Activated CD8-positive, alpha-beta memory T cell treated with anti-CD3 and anti-CD28 coated beads, Interleukin-2, amount 10 ng/mL, durations not matched to agents 7 days and 5 days (primary cell): ENCODE measurements around the gene SHC2. TPM values are rescaled to one million over a fixed set of nuclear protein-coding genes. Genes with fewer than 3 reads are reported as not detected.
"Not testable (repeated sequence)": the region's sequence is repeated elsewhere in the genome, so short reads cannot be mapped to it uniquely, and the experiment has no call there.

Source experiments
- ATAC-seq: fragments of 150-1000 bp; cut with Tn5 transposase; one replicate; pipeline ENCODE4 v1.10.0; 2021; ENCODE audit warnings: moderate library complexity
- CTCF ChIA-PET: fragments of 350-600 bp; sonication (Branson Sonifier 250); formaldehyde crosslinking; loops from one replicate; lab custom pipeline; 2021; ENCODE audit warnings: antibody characterized with exemption; lab: Charles Lee
- DNase-seq: peaks from one replicate; pipeline ENCODE4 v3.0.0-alpha.2; 2020
- H3K27ac Mint-ChIP-seq: one replicate; pipeline ENCODE4 v1.8.0; 2021; ENCODE audit warnings: mild to moderate bottlenecking, mixed read lengths
- H3K27me3 Mint-ChIP-seq: one replicate; pipeline ENCODE4 v1.8.0; 2021; ENCODE audit warnings: mixed read lengths
- H3K36me3 Mint-ChIP-seq: one replicate; pipeline ENCODE4 v1.8.0; 2021; ENCODE audit warnings: mild to moderate bottlenecking, mixed read lengths
- H3K4me1 Mint-ChIP-seq: one replicate; pipeline ENCODE4 v1.8.0; 2021; ENCODE audit warnings: mixed read lengths
- H3K4me3 Mint-ChIP-seq: one replicate; pipeline ENCODE4 v1.8.0; 2021; ENCODE audit warnings: mild to moderate bottlenecking, moderate library complexity, mixed read lengths
- H3K9me3 Mint-ChIP-seq: one replicate; pipeline ENCODE4 v1.8.0; 2022; ENCODE audit warnings: low read depth, mixed read lengths
- total RNA-seq, 2 experiments: library from RNA; stranded (reverse); gene quantifications; one replicate each; pipeline ENCODE4 v1.2.3, GENCODE V29; 2021

Gene SHC2
- total RNA-seq, 2 experiments from 2014 or later: not detected

- DNase-seq (no peak), ATAC-seq (no peak)
- Mint-ChIP-seq H3K9me3 (no peaks in the 10 kb centered on the region), H3K27ac (no peak overlapping the region), H3K4me1 (peaks cover 3% of the 10 kb centered on the region), H3K4me3 (no peak overlapping the region), H3K27me3 (peaks cover 22% of the 10 kb centered on the region), H3K36me3 (no peaks in the 10 kb centered on the region)
- CTCF ChIA-PET: no interaction called here
These were observed 3.2 kb downstream of the SHC2 start for GRCh38 chr19:457636-458035.

- no peak overlapping the region for H3K27ac Mint-ChIP-seq
- no peaks in the 10 kb centered on the region for H3K36me3 Mint-ChIP-seq
- no peak for DNase-seq
- peaks cover 12% of the 10 kb centered on the region for H3K27me3 Mint-ChIP-seq
- H3K4me1 Mint-ChIP-seq: peaks cover 3% of the 10 kb centered on the region
- no peaks in the 10 kb centered on the region for H3K9me3 Mint-ChIP-seq
- CTCF ChIA-PET: no interaction called here
- no peak overlapping the region for H3K4me3 Mint-ChIP-seq
- no peak for ATAC-seq
These were observed 4.2 kb downstream of the SHC2 start for GRCh38 chr19:456547-457110.

GRCh38 chr19:455851-456546 lies 4.8 kb downstream of the SHC2 start:
- no peak for DNase-seq
- H3K9me3 Mint-ChIP-seq: peaks cover 5% of the 10 kb centered on the region
- ATAC-seq: no peak
- no peaks in the 10 kb centered on the region for H3K36me3 Mint-ChIP-seq
- no peak overlapping the region for H3K4me3 Mint-ChIP-seq
- no peak overlapping the region for H3K27ac Mint-ChIP-seq
- H3K27me3 Mint-ChIP-seq: peaks cover 11% of the 10 kb centered on the region
- CTCF ChIA-PET: no interaction called here
- peaks cover 3% of the 10 kb centered on the region for H3K4me1 Mint-ChIP-seq

- H3K9me3 Mint-ChIP-seq: peaks cover 9% of the 10 kb centered on the region
- H3K36me3 Mint-ChIP-seq: no peaks in the 10 kb centered on the region
- CTCF ChIA-PET: no interaction called here
- ATAC-seq (no peak), DNase-seq (no peak)
- H3K27me3 Mint-ChIP-seq: peaks cover 11% of the 10 kb centered on the region
- no peak overlapping the region for H3K27ac Mint-ChIP-seq
- H3K4me1 Mint-ChIP-seq: peaks cover 3% of the 10 kb centered on the region
- H3K4me3 Mint-ChIP-seq: no peak overlapping the region
These were observed 5.7 kb downstream of the SHC2 start for GRCh38 chr19:455031-455705.

GRCh38 chr19:453606-454005 lies 7.2 kb downstream of the SHC2 start:
- no peak overlapping the region for H3K4me3 Mint-ChIP-seq
- no peak overlapping the region for H3K27ac Mint-ChIP-seq
- CTCF ChIA-PET: no interaction called here
- peaks cover 5% of the 10 kb centered on the region for H3K27me3 Mint-ChIP-seq
- no peaks in the 10 kb centered on the region for H3K4me1 Mint-ChIP-seq
- no peak for ATAC-seq
- peaks cover 9% of the 10 kb centered on the region for H3K9me3 Mint-ChIP-seq
- DNase-seq: no peak
- H3K36me3 Mint-ChIP-seq: no peaks in the 10 kb centered on the region

- ATAC-seq: no peak
These were observed 8.0 kb downstream of the SHC2 start for GRCh38 chr19:452829-453228.

GRCh38 chr19:450912-451481 lies 9.8 kb downstream of the SHC2 start:
- H3K27ac Mint-ChIP-seq: not testable (repeated sequence)

More at GRCh38 chr19:452829-453228, 8.0 kb downstream of the SHC2 start:
- H3K9me3 Mint-ChIP-seq: peaks cover 9% of the 10 kb centered on the region
- no peak overlapping the region for H3K27ac Mint-ChIP-seq
- DNase-seq: no peak
- CTCF ChIA-PET: no interaction called here
- no peaks in the 10 kb centered on the region for H3K36me3 Mint-ChIP-seq
- no peak overlapping the region for H3K4me3 Mint-ChIP-seq
- no peaks in the 10 kb centered on the region for H3K4me1 Mint-ChIP-seq
- peaks cover 6% of the 10 kb centered on the region for H3K27me3 Mint-ChIP-seq

GRCh38 chr19:449916-450315 lies 10.9 kb downstream of the SHC2 start:
- DNase-seq (no peak), ATAC-seq (no peak)
- no peaks in the 10 kb centered on the region for H3K36me3 Mint-ChIP-seq
- H3K4me1 Mint-ChIP-seq: no peaks in the 10 kb centered on the region
- CTCF ChIA-PET: no interaction called here
- peaks cover 9% of the 10 kb centered on the region for H3K9me3 Mint-ChIP-seq
- no peak overlapping the region for H3K4me3 Mint-ChIP-seq
- H3K27ac Mint-ChIP-seq: no peak overlapping the region
- peaks cover 2% of the 10 kb centered on the region for H3K27me3 Mint-ChIP-seq

More at GRCh38 chr19:450912-451481, 9.8 kb downstream of the SHC2 start:
- H3K4me3 Mint-ChIP-seq, CTCF ChIA-PET, H3K36me3 Mint-ChIP-seq, H3K4me1 Mint-ChIP-seq, ATAC-seq, H3K9me3 Mint-ChIP-seq, H3K27me3 Mint-ChIP-seq, DNase-seq: not testable (repeated sequence)

- Mint-ChIP-seq H3K4me1 (no peaks in the 10 kb centered on the region), H3K27me3 (peaks cover 2% of the 10 kb centered on the region), H3K36me3 (no peaks in the 10 kb centered on the region), H3K27ac (no peak overlapping the region), H3K9me3 (peaks cover 9% of the 10 kb centered on the region), H3K4me3 (no peak overlapping the region)
- CTCF ChIA-PET: no interaction called here
- ATAC-seq (no peak), DNase-seq (no peak)
These were observed 12.8 kb downstream of the SHC2 start for GRCh38 chr19:447816-448560.

GRCh38 chr19:447064-447426 lies 13.8 kb downstream of the SHC2 start:
- CTCF ChIA-PET: no interaction called here
- DNase-seq (no peak), ATAC-seq (no peak)
- no peak overlapping the region for H3K4me3 Mint-ChIP-seq
- H3K36me3 Mint-ChIP-seq: no peaks in the 10 kb centered on the region
- H3K4me1 Mint-ChIP-seq: no peaks in the 10 kb centered on the region
- H3K9me3 Mint-ChIP-seq: peaks cover 9% of the 10 kb centered on the region
- H3K27me3 Mint-ChIP-seq: peaks cover 2% of the 10 kb centered on the region
- no peak overlapping the region for H3K27ac Mint-ChIP-seq

- Mint-ChIP-seq H3K36me3 (no peaks in the 10 kb centered on the region), H3K4me3 (no peak overlapping the region), H3K27ac (no peak overlapping the region), H3K27me3 (peaks cover 2% of the 10 kb centered on the region), H3K9me3 (no peaks in the 10 kb centered on the region), H3K4me1 (no peaks in the 10 kb centered on the region)
- CTCF ChIA-PET: no interaction called here
- DNase-seq (no peak), ATAC-seq (no peak)
These were observed 16.1 kb downstream of the SHC2 start for GRCh38 chr19:444677-445210.

GRCh38 chr19:443005-443404 lies 17.8 kb downstream of the SHC2 start:
- DNase-seq (no peak), ATAC-seq (no peak)
- no peak overlapping the region for H3K4me3 Mint-ChIP-seq
- no peaks in the 10 kb centered on the region for H3K36me3 Mint-ChIP-seq
- no peaks in the 10 kb centered on the region for H3K9me3 Mint-ChIP-seq
- H3K27ac Mint-ChIP-seq: no peak overlapping the region
- CTCF ChIA-PET: no interaction called here
- no peaks in the 10 kb centered on the region for H3K27me3 Mint-ChIP-seq
- H3K4me1 Mint-ChIP-seq: no peaks in the 10 kb centered on the region

GRCh38 chr19:442085-442484 lies 18.7 kb downstream of the SHC2 start:
- ATAC-seq: no peak
- Mint-ChIP-seq H3K36me3 (no peaks in the 10 kb centered on the region), H3K4me3 (no peak overlapping the region), H3K27ac (no peak overlapping the region), H3K27me3 (no peaks in the 10 kb centered on the region), H3K4me1 (no peaks in the 10 kb centered on the region), H3K9me3 (no peaks in the 10 kb centered on the region)
- DNase-seq: no peak
- CTCF ChIA-PET: no interaction called here
